Measurements from ENCODE around the gene STAT1.

- TF ChIP-seq POLR2A (IDR thresholded peaks at IDR 0.05) (no peak), CTCF (IDR thresholded peaks at IDR 0.05) (no peak)
Measured at GRCh38 chr2:190947141-190947540, 66.8 kb downstream of the STAT1 start.
